ENCODE data around the gene SULT6B1. TPM values are rescaled to one million over a fixed set of nuclear protein-coding genes. Genes with fewer than 3 reads are reported as not detected.

The SULT6B1 gene
- polyA plus RNA-seq, 1 donor, result not detected

GRCh38 chr2:37146062-37146461 is 42.4 kb downstream of the SULT6B1 start:
- DNase-seq, result no peak

- no peak for DNase-seq
These were observed 44.5 kb downstream of the SULT6B1 start for GRCh38 chr2:37143974-37144373.

- no peak for DNase-seq
These were observed 45.9 kb downstream of the SULT6B1 start for GRCh38 chr2:37142546-37142945.

GRCh38 chr2:37132914-37133313 is 55.6 kb downstream of the SULT6B1 start:
- DNase-seq, result no peak

- DNase-seq, result peak; percentile 13
These were observed 63.1 kb downstream of the SULT6B1 start for GRCh38 chr2:37125416-37125815.

- no peak for DNase-seq
These were observed 69.3 kb downstream of the SULT6B1 start for GRCh38 chr2:37119157-37119556.

Other genes with a start within 250 kb of the SULT6B1 start
- 17.4 TPM for gene STRN, start 222.1 kb downstream of the SULT6B1 start, polyA plus RNA-seq (ENCODE audit: insufficient read length)
- 14.3 TPM for gene HEATR5B, start 104.3 kb downstream of the SULT6B1 start, polyA plus RNA-seq (ENCODE audit: insufficient read length)
- 6.9 TPM for gene GPATCH11, start 104.2 kb downstream of the SULT6B1 start, polyA plus RNA-seq (ENCODE audit: insufficient read length)
- 21.2 TPM for gene EIF2AK2, start 31.7 kb downstream of the SULT6B1 start, polyA plus RNA-seq (ENCODE audit: insufficient read length)
- gene CEBPZOS, start 7.8 kb upstream of the SULT6B1 start, polyA plus RNA-seq (ENCODE audit: insufficient read length), result 34.3 TPM
- gene CEBPZ, start 42.9 kb upstream of the SULT6B1 start, polyA plus RNA-seq (ENCODE audit: insufficient read length), result 34.9 TPM
- gene NDUFAF7, start 43.0 kb upstream of the SULT6B1 start, polyA plus RNA-seq (ENCODE audit: insufficient read length), result 18.4 TPM
- gene PRKD3, start 136.2 kb upstream of the SULT6B1 start, polyA plus RNA-seq (ENCODE audit: insufficient read length), result 25.9 TPM
- gene QPCT, start 156.0 kb upstream of the SULT6B1 start, polyA plus RNA-seq (ENCODE audit: insufficient read length), result 8.4 TPM

Data from hindlimb muscle (tissue), 1 donor.